GM18507 (cell line): ENCODE data around the gene VEPH1.

Experiments used
- DNase-seq: peaks from one replicate; pipeline ENCODE4 v3.0.0; 2011; ENCODE audit warnings: low read depth; ENCODE audit not compliant: insufficient read length; ENCODE audit errors: extremely low spot score
- FAIRE-seq: peaks from 2 replicates; lab custom pipeline; 2011; peaks lifted over from hg19 to GRCh38; lab: Jason Lieb, UNC

The VEPH1 gene

GRCh38 chr3:157527131-157527881 lies 24.1 kb upstream of the VEPH1 start:
- DNase-seq (no peak), FAIRE-seq (no peak)

GRCh38 chr3:157526036-157526435 lies 22.8 kb upstream of the VEPH1 start:
- FAIRE-seq: no peak
- DNase-seq: no peak

DNA sequence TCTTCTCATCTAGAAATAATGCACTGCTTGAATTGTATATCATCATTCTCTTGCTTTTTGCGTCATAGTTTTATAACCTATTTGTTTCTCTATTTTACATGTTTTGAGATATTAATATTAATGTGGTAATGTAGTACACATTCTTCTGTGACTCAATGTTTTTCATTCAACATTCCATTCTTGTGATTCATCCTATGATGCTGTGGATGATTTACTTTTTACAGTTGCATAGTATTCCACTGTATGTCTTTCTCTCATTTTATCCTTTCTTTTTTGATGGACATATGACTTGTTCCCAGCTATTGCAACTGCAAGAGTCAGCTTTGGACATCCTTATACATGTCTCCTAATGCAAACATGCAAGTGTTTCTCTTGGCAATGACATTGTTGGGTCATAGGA lies 20.6 kb upstream of the VEPH1 start:
- FAIRE-seq: no peak
- DNase-seq: no peak

DNA sequence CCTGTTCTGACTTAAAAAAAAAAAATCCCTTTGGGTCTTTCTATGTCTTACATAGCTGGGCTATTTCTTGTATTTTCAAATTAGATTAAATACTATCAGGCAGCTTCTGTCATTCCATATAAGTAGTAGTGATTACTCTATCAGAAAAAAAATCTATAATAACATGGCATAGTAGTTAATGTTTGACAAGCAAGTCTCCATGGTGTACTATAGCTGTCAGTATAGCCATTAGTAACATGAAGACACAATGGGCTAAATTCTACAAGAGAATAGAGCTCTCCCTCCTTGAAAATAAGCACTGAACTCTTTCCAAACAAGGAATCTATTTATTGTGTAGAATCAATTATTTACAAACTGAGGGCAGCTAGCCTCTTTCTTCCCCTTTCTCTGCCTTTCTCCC lies 19.4 kb upstream of the VEPH1 start:
- no peak for DNase-seq
- FAIRE-seq: no peak

- FAIRE-seq (no peak), DNase-seq (no peak)
These were observed 17.4 kb upstream of the VEPH1 start for GRCh38 chr3:157520485-157521150.

GRCh38 chr3:157518881-157519280 lies 15.7 kb upstream of the VEPH1 start:
- no peak for FAIRE-seq

GRCh38 chr3:157516928-157517327 lies 13.7 kb upstream of the VEPH1 start:
- FAIRE-seq: no peak
- no peak for DNase-seq

More at GRCh38 chr3:157518881-157519280, 15.7 kb upstream of the VEPH1 start:
- DNase-seq: no peak

- DNase-seq (no peak), FAIRE-seq (no peak)
These were observed 12.2 kb upstream of the VEPH1 start for GRCh38 chr3:157515398-157515797.

GRCh38 chr3:157514371-157514895 lies 11.2 kb upstream of the VEPH1 start:
- no peak for DNase-seq
- no peak for FAIRE-seq

GRCh38 chr3:157513585-157513984 lies 10.4 kb upstream of the VEPH1 start:
- FAIRE-seq: no peak

GRCh38 chr3:157512534-157512933 lies 9.3 kb upstream of the VEPH1 start:
- FAIRE-seq (no peak), DNase-seq (no peak)

More at GRCh38 chr3:157513585-157513984, 10.4 kb upstream of the VEPH1 start:
- no peak for DNase-seq

GRCh38 chr3:157508461-157508860 lies 5.2 kb upstream of the VEPH1 start:
- DNase-seq (no peak), FAIRE-seq (no peak)

DNA sequence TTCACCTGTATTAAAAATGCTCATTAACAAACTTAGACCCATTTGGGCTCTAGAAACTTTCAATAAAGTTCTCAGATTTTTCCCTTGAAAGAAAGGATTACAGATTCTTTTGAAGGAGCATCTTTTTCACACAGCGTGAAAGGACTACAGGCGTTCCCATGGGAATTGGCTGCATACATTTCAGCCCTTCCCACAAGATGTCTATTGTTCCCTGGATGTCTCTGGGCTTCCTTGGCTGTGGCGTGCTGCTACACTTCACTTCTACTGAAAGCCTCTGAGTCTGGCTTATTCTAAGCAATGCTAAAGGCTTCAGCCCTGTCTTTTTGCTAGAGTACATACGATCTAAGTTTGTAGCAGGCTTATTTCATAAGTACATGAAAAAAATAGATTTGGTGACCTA lies 1.4 kb downstream of the VEPH1 start:
- no peak for DNase-seq
- FAIRE-seq: no peak

DNA sequence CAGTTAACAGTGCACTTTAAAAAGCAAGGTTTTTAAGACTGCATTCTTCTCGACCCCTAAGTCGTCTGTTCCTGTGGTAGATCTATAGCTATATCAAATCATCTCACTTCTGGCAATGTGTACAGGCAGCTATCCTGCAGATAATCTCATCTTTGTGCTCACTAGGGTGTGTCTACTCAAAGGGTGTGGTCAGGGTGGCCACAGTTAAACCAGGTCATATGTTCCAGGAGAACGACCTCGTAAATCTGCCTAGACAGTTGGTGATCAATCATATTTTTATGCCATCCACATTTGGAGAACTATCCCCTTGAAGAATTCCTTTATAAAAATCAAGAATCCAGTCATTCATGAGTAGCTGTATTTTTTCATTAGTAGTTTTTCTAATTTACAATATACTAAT lies 3.0 kb downstream of the VEPH1 start:
- DNase-seq (no peak), FAIRE-seq (no peak)

DNA sequence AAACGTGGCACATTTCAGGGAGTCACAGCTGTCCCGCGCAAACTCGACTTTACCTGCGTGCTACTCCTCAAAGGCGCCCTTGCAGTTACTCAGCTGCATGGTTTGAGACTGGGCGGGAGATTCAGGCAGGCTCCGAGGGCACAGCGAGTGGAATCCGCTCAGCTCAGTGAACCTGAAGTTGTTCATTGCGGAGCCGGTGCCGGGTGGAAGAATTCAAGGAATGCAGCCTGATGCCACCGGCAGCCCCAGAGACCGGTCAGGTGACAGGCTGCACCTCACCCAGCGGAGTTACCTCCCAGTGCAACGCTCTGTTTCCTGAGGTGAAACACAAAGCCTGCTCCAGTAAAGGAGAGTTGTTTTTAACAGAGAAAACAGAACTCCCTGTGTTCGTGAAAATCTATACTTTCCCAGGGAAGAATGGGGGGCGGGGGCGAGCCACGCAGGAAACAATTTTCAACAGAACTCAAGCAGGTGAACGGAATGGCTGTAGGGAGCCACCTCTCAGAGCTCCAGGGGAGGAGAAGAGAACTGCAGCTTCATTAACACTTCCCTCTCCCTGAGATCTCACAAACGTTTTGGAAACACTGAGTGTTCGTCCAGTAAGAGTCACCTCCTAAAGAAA lies 3.8 kb downstream of the VEPH1 start:
- DNase-seq: no peak
- no peak for FAIRE-seq

GRCh38 chr3:157498371-157498770 lies 4.8 kb downstream of the VEPH1 start:
- DNase-seq (no peak), FAIRE-seq (no peak)

DNA sequence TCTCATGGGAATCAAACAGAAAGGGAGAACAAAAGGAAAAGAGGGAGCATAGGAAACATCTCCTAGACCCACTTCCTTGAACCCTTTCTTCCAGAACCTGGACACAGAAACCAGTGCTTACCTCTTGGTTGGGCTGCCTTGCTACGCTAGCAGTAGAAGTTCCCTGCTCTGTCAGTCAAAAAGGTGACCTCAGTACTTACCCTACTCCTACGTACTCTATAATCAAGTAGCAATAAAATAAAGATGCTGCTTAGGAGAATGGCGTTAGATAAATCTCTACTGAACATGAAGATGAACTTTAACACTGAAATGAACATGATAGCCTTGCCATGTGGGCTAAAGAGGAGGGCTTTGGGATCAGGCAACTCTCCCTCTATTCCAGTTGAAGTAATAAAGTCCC lies 7.4 kb downstream of the VEPH1 start:
- FAIRE-seq: no peak
- no peak for DNase-seq

- no peak for DNase-seq
- FAIRE-seq: no peak
These were observed 8.5 kb downstream of the VEPH1 start for GRCh38 chr3:157494581-157495281.

- no peak for DNase-seq
- FAIRE-seq: peak; percentile 70
These were observed 9.3 kb downstream of the VEPH1 start for GRCh38 chr3:157493627-157494550.
